Activated CD4-positive, alpha-beta T cell treated with anti-CD3 and anti-CD28 coated beads, Interleukin-2, Interleukin-6, amounts not matched to agents 100 ng/mL and 50 ng/mL, durations not matched to agents 16 hours and 8 hours (primary cell): ENCODE data around the gene OST4.

Experiments
- DNase-seq: peaks from one replicate; pipeline ENCODE4 v3.0.0-alpha.2; 2020

Gene OST4

DNA sequence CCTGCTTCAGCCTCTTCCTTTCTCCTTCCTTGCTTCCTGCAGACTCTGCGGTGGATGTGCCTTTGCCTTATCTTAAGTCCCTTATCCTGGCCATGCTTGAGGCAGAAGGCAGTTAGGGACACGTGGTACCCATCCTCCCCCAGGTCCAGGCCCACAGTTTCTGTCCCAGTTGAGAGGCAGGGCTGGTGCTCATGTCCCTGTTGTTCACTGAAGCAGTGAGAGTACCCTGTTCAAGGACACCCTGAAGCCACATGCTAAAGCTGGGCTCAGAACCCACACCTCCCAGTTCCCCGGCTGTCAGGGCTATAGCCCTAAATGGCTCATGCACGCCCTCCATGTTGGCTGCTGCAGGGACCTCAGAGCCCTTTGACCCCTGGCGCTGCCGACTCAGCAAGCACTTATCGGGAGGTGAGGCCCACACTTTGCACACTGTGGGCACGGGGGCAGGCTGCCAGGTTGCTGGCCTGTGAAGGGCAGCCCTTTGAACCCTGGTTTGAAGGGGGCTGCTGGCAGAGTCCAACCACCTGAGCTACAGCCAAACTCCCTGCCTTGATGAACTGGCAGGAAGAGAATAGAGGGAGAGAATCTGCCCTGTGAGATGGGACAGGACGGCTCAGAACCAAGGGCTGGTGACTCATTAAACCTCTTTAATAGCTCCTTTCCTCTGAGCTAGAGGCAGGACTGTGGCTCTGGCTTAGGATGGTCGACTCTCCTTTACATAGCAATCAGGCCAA is 21.4 kb upstream of the OST4 start:
- DNase-seq: no peak

DNA sequence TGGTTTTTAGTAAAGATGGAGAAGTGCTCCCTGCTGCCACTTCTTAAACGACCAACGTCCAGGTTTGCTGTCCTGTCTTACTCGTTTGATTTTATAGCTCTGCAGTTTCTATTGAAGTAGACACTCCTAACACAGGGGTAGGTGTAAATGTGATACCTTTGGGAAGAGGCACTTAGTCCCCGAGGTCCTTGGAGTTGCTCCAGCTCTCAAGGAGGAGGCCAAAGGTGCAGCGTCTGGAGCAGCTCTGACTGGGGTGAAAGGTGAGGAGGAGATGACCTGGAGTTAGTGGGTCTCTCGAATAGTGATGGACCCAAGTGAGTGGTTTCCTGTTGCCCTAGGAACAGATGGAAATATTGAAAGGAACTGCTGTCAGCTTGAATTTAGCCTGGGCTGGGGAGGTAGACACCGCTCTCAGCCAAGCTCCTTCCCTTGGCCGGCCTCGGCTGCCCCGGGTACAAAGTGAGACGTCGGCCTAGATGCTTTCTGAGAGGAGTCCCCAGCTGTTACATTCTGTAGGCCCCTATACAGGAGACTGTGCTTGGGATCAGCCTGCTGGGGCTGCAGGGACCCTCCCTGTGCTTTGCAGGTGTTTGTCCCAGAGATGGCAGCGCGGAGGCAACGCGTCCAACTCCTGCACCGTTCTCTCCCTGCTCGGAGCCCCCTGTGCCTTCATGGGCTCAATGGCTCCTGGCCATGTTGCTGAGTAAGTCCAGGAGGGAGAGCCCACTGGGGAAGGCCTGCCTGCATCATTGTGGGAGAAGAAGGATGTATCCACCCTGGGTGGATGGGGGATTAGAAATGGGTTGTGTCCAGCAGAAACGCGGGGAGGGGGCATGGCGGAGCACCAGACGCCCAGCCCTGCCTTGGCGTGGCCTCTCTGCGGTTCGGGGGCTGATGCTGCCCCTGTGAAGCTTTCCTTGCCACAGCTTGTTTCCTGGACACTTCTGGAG is 20.6 kb upstream of the OST4 start:
- no peak for DNase-seq

DNA sequence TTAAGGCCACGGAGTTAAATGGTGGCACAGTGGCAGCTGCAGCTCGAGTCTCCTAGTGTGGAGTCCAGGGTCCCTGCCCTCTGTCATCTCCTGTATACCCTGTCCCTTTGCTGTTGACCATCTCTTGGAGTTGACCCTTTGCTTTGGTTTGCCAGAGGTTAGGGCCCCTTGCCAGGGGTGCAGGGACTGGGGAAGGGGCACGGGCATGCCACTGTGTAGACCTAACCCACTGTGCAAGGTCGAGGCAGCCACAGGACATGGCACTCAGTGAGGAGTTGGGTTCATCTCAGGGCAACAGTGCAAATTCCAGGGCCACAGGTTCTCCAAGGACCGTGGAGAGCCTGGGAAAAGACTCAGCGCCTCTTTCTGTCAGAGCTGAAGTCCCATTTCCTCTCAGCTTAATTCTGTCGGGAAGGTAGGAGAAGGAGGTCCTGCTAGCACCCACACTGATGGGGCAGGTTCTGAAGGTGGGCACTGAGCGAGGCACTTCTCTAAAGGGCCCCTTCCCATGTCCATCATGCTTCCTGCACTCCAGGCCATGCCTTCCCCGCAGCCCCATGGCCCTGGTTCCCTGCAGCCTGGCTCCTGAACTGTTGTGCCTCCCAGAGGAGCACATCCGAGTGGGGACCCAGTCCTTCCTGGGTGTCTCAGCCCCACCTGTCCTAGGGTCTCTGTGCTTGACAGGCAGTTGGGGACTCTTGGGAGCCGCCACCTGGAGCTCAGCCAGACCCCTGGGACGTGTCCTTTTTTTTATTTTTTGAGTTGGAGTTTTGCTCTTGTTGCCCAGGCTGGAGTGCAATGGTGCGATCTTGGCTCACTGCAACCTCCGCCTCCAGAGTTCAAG is 17.9 kb upstream of the OST4 start:
- DNase-seq: no peak

DNA sequence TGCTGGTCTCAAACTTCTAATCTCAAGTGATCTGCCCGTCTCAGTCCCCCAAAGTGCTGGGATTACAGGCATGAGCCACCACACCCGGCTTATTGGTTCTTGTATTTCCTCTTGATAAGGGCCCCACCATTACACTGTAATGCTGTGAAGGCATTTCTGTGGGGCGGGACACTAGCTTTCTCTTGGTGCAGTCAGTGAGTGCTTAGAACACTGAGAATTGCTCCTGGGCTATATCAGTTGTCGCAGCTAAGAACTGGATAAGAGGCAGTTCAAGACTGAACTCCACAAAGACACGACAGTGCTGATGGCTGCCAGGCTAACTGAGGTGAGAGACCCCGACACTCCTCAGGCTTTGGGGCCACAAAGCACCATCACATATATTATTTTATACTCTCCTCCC is 17.2 kb upstream of the OST4 start:
- no peak for DNase-seq

DNA sequence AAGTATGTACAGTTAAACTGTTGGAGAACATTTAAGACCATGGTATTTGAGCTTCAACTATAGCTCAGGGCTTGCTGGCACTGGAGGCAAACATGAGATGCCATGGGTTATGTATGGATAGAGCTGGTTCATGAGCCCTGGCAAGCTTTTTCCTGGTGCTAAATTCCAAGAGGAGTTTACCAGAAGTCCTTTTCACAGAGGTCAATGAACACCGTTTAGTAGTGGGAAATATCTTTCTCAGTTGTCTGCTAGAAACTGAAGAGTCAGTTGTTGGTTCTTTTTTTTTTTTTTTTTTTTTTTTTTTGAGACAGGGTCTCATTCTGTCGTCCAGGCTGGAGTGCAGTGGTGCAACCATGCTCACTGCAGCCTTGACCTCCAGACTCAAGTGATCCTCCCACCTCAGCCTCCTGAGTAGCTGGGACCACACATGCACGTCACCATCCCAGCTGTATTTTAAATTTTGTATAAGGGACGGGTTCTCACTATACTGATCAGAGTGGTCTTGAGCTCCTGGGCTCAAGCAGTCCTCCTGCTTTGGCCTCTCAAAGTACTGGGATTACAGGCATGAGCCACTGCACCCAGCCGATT is 16.5 kb upstream of the OST4 start:
- no peak for DNase-seq

DNA sequence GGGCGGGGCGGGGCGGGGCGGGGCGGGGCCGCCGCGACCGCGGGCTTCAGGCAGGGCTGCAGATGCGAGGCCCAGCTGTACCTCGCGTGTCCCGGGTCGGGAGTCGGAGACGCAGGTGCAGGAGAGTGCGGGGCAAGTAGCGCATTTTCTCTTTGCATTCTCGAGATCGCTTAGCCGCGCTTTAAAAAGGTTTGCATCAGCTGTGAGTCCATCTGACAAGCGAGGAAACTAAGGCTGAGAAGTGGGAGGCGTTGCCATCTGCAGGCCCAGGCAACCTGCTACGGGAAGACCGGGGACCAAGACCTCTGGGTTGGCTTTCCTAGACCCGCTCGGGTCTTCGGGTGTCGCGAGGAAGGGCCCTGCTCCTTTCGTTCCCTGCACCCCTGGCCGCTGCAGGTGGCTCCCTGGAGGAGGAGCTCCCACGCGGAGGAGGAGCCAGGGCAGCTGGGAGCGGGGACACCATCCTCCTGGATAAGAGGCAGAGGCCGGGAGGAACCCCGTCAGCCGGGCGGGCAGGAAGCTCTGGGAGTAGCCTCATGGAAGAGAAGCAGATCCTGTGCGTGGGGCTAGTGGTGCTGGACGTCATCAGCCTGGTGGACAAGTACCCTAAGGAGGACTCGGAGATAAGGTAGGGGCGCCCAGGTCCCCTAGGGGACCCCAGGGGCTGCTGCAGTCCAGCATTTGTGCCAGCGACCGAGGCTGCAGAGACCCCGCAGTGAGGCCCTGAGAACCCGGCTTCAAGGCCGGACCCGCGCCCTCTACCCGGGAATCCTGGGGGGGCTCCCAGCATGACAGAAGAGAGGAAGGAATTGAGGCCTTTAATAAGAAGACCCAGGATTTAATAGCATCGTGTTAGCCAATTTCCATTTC is 15.5 kb upstream of the OST4 start, which contains the start of gene KHK:
Gene KHK, plus strand, starts transcription at position 49 of the 870 bp plus-strand sequence. Its CDS starts 488 bp downstream, at position 537.
- DNase-seq: no peak

DNA sequence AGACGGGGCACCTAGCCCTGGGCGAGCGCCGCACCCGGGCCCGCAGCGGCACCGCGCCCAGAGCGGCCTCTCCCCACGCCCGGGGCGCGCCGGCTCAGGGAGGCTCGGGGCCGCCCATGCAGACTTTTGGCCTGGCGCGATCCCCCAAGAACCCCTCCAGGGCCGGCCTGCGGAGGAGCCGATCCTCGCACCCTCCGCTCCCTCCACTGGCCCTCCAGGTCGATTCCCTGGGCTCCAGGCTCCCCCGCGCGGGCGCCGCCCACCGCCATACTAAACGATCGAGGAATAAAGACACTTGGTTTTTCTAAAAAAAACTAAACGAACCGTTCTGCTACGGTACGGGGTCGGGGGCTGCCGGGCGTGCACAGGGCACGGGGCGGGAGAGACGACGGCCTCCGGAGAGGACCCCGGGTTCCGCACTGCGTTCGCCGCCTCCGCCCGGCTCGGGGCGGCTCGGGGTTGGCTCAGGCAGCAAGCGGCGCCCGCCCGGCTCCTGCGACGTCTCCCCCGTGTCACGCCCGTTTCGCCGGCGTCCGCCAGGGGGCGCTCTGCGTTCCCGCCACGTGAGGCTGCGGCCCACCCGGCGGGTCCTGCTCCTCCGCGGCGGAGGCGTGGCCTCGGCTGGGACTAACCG is 14.8 kb upstream of the OST4 start:
- DNase-seq: peak; percentile 99

DNA sequence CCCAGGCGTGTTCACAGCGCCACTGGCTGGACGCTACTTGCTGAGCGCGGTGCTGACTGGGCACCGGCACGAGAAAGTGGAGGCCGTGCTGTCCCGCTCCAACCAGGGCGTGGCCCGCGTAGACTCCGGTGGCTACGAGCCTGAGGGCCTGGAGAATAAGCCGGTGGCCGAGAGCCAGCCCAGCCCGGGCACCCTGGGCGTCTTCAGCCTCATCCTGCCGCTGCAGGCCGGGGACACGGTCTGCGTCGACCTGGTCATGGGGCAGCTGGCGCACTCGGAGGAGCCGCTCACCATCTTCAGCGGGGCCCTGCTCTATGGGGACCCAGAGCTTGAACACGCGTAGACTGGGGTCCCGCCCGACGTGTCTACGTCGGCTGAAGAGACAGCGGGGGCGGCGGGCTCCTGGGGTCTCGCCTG is 14.2 kb upstream of the OST4 start:
- peak; percentile 62 for DNase-seq

DNA sequence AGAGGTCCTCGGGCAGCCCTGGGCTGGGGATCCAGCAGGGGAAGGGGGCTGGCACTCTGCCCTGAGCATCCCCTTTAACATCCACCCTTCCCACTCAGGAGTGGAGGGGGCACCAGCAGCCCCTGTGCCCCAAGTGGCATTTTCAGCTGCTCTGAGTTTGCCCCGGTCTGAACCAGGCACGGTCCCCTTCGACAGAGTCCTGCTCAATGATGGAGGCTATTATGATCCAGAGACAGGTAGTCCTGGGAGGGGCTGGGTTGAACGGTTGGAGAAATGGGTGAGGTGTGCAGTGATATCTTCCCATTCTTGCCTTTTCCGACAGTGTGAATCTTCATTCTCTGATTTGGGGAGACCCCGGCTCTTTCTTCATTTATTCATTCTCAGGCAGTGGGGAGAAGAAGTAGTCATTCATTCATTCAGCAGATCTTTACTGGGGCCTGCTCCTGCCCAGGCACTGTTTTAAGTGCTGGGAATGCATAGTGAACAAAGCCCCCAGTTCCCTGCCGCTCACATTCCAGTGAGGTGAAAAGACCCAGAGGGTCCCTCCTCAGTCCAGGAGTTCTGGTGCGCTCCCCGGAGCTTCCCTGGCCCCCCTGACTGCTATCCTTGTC is 13.7 kb upstream of the OST4 start:
- DNase-seq: no peak

DNA sequence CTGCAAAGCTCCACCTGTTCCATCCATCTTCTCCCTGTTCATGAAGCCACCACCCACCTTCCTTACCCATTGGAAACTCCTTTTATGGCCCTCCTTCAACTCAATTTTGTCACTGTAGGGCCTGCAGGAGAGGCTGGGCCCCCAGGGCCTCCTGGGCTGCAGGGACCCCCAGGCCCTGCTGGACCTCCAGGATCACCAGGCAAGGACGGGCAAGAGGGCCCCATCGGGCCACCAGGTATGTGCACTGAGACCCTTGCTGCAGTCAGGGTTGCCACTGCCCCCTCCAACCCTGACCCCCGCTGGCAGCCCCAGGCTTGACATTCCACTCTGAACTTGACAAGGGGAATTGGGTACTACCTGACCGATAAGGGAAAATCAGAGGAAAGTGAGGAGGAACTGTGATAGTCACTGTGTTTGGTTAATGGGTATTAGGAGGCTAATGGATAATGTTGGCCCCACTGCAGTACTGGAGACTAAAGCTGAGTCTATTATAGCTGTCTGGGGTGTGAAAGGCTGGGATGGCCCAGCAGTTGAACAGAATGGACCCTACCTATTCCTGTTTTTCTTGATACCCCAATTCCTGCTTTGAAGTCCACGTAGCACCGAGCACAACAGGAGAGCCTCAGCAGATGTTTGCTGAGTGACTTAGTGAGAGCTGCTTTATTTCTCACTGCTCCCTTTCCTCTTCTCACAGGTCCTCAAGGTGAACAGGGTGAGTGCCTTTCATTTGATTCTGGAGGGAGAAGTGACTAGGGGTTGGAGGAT is 13.0 kb upstream of the OST4 start:
- no peak for DNase-seq

DNA sequence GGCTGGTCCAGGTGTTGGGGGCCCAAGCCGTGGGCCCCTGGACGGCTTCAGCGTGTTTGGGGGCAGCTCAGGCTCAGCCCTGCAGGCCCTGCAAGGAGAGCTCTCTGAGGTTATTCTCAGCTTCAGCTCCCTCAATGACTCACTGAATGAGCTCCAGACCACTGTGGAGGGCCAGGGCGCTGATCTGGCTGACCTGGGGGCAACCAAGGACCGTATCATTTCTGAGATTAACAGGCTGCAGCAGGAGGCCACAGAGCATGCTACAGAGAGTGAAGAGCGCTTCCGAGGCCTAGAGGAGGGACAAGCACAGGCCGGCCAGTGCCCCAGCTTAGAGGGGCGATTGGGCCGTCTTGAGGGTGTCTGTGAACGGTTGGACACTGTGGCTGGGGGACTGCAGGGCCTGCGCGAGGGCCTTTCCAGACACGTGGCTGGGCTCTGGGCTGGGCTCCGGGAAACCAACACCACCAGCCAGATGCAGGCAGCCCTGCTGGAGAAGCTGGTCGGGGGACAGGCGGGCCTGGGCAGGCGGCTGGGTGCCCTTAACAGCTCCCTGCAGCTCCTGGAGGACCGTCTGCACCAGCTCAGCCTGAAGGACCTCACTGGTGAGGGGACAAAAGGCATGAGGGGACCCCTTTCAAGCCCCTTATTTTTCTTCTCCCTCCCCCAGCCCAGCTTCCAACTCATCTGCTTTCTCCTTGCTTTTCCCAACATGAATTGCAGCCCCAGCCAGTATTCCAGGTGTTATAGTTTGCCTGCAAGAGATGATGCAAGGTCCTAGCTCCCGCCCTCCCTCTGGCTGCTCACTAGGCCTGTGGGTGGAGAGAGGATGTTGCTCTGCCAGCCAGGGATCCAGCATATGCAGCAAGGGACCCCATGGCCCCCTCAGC is 12.2 kb upstream of the OST4 start:
- no peak for DNase-seq

DNA sequence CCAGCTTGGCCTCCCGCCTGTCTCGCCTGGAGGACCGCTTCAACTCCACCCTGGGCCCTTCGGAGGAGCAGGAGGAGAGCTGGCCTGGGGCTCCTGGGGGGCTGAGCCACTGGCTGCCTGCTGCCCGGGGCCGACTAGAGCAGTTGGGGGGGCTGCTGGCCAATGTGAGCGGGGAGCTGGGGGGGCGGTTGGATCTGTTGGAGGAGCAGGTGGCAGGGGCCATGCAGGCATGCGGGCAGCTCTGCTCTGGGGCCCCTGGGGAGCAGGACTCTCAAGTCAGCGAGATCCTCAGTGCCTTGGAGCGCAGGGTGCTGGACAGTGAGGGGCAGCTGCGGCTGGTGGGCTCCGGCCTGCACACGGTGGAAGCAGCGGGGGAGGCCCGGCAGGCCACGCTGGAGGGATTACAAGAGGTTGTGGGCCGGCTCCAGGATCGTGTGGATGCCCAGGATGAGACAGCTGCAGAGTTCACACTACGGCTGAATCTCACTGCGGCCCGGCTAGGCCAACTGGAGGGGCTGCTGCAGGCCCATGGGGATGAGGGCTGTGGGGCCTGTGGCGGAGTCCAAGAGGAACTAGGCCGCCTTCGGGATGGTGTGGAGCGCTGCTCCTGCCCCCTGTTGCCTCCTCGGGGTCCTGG is 11.4 kb upstream of the OST4 start:
- no peak for DNase-seq

DNA sequence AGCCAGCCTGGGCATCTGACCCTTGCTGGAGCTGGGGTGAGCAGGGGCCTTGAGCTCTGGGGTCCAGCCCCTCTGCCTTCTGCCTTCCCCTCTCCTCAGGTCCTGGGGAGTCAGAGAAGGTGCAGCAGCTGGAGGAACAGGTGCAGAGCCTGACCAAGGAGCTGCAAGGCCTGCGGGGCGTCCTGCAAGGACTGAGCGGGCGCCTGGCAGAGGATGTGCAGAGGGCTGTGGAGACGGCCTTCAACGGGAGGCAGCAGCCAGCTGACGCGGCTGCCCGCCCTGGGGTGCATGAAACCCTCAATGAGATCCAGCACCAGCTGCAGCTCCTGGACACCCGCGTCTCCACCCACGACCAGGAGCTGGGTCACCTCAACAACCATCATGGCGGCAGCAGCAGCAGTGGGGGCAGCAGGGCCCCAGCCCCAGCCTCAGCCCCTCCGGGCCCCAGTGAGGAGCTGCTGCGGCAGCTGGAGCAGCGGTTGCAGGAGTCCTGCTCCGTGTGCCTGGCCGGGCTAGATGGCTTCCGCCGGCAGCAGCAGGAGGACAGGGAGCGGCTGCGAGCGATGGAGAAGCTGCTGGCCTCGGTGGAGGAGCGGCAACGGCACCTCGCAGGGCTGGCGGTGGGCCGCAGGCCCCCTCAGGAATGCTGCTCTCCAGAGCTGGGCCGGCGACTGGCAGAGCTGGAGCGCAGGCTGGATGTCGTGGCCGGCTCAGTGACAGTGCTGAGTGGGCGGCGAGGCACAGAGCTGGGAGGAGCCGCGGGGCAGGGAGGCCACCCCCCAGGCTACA is 10.7 kb upstream of the OST4 start:
- no peak for DNase-seq

DNA sequence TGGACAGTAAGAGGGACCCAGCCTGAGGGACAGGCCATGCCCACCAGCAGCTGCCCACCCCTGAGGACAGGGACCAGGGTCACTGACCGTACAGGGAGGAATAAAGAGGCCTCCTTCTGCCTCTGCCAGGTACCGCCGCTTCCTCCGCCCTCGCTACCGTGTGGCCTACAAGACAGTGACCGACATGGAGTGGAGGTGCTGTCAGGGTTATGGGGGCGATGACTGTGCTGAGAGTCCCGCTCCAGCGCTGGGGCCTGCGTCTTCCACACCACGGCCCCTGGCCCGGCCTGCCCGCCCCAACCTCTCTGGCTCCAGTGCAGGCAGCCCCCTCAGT is 9.1 kb upstream of the OST4 start:
- no peak for DNase-seq

DNA sequence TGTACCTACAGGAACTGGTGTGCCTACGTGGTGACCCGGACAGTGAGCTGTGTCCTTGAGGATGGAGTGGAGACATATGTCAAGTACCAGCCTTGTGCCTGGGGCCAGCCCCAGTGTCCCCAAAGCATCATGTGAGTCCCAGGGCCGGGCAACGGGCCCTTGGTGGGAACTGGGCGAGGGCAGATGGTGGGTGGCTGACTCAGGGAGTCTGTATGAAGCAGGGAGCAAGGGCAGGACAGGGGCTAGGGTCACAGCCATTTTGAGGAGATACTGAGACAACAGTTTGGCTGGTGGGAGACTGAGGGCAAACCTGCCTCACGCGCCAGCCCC is 8.7 kb upstream of the OST4 start:
- no peak for DNase-seq

DNA sequence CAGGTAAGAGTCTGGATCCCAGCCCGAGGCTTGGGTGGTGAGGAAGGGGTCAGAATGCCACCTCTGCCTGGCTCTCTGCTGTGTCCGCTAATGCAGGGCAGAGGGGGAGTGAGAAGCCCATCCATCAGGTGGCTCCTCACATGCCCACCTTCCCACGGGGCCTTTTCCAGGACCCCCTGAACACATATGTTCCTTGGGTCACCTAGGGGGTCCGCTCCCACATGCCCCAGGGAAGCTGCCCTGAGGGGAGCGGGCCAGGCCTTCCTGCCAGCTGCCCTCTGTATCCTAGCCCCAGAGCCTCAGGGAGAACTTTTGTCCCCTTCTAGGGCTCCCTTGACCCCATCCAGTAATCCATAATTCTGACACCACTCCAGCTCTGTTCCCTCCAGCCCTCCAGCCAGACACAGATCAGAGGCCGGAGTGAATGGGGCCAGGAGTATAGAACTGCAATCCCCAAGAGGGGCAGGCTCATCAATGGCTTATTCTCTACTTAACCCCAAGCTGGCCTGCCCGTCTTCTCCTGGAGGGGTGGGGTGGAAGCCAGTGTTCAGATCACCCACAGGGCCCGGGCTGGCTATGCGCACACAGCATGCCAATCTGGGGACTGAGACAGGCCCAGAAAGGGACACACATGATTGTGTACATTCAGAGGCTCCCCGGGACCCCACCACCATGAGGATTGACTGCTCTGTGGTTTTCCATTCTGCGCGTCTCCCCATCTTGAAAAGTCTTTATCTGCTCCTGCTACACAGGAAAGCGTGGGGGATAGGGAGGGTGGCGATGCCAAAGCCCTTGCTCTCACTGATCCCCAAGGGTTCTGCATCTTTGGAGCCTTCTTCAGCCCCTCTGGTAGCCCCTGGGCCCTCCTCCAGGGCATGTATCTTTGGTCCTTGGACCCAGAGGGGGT is 8.0 kb upstream of the OST4 start:
- DNase-seq: no peak
